Measurements from ENCODE around the gene SCG3. TPM values are rescaled to one million over a fixed set of nuclear protein-coding genes. Genes with fewer than 3 reads are reported as not detected.
A peak's percentile ranks its signal among the peaks of the same experiment; 100 is the strongest.

SCG3 gene
- total RNA-seq, 1 experiment from 2014 or later: 32.1 TPM

DNA sequence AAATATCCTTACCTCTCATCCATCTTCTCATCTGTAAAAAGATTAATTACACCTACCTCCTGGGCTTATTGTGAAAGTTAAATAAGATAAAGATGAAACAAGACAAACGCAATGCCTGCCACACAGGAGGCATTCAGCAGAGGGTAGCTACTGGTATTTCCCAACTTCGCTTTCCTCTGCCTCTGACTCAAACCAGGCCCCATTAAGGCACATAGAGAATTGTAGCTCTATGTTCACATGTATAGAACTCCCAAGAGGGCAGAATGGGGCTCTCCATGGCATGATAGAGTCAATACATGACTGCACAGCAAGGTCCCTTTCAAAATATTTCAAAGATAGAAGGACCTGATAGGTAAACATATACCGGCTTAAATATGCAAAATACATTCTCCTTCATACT is 54.8 kb downstream of the SCG3 start:
- POLR2A ChIA-PET: no interaction called here
- peak overlapping the region; percentile 67 for H3K4me3 Mint-ChIP-seq

More for the DNA sequence above, 54.8 kb downstream of the SCG3 start:
- no peaks in the 10 kb centered on the region for H3K9me3 Mint-ChIP-seq
- H3K36me3 Mint-ChIP-seq: no peaks in the 10 kb centered on the region
- DNase-seq (ENCODE audit: low spot score) (no peak), ATAC-seq (no peak)
- H3K4me1 Mint-ChIP-seq: peaks cover 24% of the 10 kb centered on the region
- peaks cover 44% of the 10 kb centered on the region for H3K27me3 Mint-ChIP-seq (ENCODE audit: low read depth)
- no peak overlapping the region for H3K27ac Mint-ChIP-seq
- no peak for TF ChIP-seq FOXK1 (CRISPR knock-in tag; IDR thresholded peaks at IDR 0.05)
- TF ChIP-seq, protein P1, sequence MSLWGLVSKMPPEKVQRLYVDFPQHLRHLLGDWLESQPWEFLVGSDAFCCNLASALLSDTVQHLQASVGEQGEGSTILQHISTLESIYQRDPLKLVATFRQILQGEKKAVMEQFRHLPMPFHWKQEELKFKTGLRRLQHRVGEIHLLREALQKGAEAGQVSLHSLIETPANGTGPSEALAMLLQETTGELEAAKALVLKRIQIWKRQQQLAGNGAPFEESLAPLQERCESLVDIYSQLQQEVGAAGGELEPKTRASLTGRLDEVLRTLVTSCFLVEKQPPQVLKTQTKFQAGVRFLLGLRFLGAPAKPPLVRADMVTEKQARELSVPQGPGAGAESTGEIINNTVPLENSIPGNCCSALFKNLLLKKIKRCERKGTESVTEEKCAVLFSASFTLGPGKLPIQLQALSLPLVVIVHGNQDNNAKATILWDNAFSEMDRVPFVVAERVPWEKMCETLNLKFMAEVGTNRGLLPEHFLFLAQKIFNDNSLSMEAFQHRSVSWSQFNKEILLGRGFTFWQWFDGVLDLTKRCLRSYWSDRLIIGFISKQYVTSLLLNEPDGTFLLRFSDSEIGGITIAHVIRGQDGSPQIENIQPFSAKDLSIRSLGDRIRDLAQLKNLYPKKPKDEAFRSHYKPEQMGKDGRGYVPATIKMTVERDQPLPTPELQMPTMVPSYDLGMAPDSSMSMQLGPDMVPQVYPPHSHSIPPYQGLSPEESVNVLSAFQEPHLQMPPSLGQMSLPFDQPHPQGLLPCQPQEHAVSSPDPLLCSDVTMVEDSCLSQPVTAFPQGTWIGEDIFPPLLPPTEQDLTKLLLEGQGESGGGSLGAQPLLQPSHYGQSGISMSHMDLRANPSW (CRISPR knock-in tag; conservative IDR thresholded peaks at IDR 0.05; ENCODE audit: low read depth): no peak
- TF ChIP-seq GRHL2 (CRISPR knock-in tag; IDR thresholded peaks at IDR 0.05; ENCODE audit: insufficient replicate concordance, severe bottlenecking): no peak
- TF ChIP-seq, protein P2, sequence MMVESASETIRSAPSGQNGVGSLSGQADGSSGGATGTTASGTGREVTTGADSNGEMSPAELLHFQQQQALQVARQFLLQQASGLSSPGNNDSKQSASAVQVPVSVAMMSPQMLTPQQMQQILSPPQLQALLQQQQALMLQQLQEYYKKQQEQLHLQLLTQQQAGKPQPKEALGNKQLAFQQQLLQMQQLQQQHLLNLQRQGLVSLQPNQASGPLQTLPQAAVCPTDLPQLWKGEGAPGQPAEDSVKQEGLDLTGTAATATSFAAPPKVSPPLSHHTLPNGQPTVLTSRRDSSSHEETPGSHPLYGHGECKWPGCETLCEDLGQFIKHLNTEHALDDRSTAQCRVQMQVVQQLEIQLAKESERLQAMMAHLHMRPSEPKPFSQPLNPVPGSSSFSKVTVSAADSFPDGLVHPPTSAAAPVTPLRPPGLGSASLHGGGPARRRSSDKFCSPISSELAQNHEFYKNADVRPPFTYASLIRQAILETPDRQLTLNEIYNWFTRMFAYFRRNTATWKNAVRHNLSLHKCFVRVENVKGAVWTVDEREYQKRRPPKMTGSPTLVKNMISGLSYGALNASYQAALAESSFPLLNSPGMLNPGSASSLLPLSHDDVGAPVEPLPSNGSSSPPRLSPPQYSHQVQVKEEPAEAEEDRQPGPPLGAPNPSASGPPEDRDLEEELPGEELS (CRISPR knock-in tag; IDR thresholded peaks at IDR 0.05): no peak
- TF ChIP-seq RORB (CRISPR knock-in tag; IDR thresholded peaks at IDR 0.05): no peak
- TF ChIP-seq TEAD1 (CRISPR knock-in tag; IDR thresholded peaks at IDR 0.05): no peak
- no peak for TF ChIP-seq NFE2L1 (CRISPR knock-in tag; IDR thresholded peaks at IDR 0.05)
- TF ChIP-seq, protein P3, sequence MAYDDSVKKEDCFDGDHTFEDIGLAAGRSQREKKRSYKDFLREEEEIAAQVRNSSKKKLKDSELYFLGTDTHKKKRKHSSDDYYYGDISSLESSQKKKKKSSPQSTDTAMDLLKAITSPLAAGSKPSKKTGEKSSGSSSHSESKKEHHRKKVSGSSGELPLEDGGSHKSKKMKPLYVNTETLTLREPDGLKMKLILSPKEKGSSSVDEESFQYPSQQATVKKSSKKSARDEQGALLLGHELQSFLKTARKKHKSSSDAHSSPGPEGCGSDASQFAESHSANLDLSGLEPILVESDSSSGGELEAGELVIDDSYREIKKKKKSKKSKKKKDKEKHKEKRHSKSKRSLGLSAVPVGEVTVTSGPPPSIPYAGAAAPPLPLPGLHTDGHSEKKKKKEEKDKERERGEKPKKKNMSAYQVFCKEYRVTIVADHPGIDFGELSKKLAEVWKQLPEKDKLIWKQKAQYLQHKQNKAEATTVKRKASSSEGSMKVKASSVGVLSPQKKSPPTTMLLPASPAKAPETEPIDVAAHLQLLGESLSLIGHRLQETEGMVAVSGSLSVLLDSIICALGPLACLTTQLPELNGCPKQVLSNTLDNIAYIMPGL (CRISPR knock-in tag; IDR thresholded peaks at IDR 0.05): no peak
- TF ChIP-seq CREM (CRISPR knock-in tag; IDR thresholded peaks at IDR 0.05): no peak
- TF ChIP-seq ZNF138 (CRISPR knock-in tag; conservative IDR thresholded peaks at IDR 0.05): no peak
- TF ChIP-seq PRRX2 (CRISPR knock-in tag; IDR thresholded peaks at IDR 0.05): no peak
- TF ChIP-seq, protein P4, sequence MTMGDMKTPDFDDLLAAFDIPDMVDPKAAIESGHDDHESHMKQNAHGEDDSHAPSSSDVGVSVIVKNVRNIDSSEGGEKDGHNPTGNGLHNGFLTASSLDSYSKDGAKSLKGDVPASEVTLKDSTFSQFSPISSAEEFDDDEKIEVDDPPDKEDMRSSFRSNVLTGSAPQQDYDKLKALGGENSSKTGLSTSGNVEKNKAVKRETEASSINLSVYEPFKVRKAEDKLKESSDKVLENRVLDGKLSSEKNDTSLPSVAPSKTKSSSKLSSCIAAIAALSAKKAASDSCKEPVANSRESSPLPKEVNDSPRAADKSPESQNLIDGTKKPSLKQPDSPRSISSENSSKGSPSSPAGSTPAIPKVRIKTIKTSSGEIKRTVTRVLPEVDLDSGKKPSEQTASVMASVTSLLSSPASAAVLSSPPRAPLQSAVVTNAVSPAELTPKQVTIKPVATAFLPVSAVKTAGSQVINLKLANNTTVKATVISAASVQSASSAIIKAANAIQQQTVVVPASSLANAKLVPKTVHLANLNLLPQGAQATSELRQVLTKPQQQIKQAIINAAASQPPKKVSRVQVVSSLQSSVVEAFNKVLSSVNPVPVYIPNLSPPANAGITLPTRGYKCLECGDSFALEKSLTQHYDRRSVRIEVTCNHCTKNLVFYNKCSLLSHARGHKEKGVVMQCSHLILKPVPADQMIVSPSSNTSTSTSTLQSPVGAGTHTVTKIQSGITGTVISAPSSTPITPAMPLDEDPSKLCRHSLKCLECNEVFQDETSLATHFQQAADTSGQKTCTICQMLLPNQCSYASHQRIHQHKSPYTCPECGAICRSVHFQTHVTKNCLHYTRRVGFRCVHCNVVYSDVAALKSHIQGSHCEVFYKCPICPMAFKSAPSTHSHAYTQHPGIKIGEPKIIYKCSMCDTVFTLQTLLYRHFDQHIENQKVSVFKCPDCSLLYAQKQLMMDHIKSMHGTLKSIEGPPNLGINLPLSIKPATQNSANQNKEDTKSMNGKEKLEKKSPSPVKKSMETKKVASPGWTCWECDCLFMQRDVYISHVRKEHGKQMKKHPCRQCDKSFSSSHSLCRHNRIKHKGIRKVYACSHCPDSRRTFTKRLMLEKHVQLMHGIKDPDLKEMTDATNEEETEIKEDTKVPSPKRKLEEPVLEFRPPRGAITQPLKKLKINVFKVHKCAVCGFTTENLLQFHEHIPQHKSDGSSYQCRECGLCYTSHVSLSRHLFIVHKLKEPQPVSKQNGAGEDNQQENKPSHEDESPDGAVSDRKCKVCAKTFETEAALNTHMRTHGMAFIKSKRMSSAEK (CRISPR knock-in tag; IDR thresholded peaks at IDR 0.05; ENCODE audit: borderline replicate concordance): no peak
- TF ChIP-seq JUN (CRISPR knock-in tag; IDR thresholded peaks at IDR 0.05): no peak
- TF ChIP-seq SMAD3 (CRISPR knock-in tag; IDR thresholded peaks at IDR 0.05; ENCODE audit: borderline replicate concordance): no peak
- CTCF ChIA-PET: interaction anchor here (1.1 kb wide), 1 partner anchor 41 kb away, joined by 3 read pairs; no protein-coding TSS in a partner anchor

Measured in WTC11 (cell line).